ENCODE results near the gene CYP2C18.

Gene CYP2C18

GRCh38 chr10:94784256-94784655, 100.7 kb downstream of the CYP2C18 start:
- no peak for DNase-seq (ENCODE audit: low read depth)
- H3K4me3 ChIP-seq (ENCODE audit: low read length) = no peak overlapping the region
- no peak for TF ChIP-seq CTCF (conservative IDR thresholded peaks at IDR 0.05; ENCODE audit: low read length)

- H3K4me3 ChIP-seq (ENCODE audit: low read length) = no peak overlapping the region
- no peak for DNase-seq (ENCODE audit: low read depth)
- TF ChIP-seq CTCF (conservative IDR thresholded peaks at IDR 0.05; ENCODE audit: low read length) = no peak
These were observed 101.7 kb downstream of the CYP2C18 start for GRCh38 chr10:94785211-94785610.
